ENCODE results near the gene TNNI3K.

Gene TNNI3K

DNA sequence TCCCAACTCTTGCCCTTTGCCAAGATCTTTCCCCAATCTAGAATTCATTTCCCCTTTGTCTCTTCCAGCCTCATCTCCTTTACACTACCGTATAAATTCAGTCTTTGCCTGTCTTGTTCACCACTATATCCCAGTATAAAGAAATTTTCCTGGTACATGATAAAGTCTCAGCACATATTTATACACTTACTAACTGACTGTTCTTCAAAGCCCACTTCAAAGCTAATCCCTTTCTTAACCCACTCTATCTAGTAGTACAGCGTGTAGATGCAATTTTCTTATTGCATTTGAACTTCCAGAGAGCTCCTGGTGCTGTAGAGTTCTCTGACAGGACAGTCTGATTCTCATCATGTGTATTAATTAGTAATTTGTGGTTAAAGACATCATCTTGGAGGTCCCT, 199.1 kb downstream of the TNNI3K start:
- DNase-seq (ENCODE audit: low read depth in 2 of 2), result no peak

DNA sequence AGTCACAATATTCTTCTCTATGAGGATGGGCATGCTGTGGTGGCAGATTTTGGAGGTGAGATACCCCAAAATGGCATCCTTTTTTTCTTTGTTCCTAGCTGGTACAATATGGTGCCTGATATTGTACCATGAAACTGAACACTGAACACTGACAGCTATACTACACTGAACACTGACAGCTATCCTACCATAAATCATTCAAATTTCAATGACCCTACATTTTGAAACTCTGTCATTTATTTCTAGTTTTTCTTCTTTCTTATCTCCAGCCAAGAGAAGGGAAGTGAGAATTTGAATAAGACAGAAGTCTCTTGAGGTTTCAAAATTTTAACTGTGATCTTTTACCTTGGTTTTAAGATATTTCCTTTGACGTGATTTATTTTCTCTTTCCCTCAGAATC, 200.9 kb downstream of the TNNI3K start:
- DNase-seq (ENCODE audit: low read depth in 2 of 2), result no peak

DNA sequence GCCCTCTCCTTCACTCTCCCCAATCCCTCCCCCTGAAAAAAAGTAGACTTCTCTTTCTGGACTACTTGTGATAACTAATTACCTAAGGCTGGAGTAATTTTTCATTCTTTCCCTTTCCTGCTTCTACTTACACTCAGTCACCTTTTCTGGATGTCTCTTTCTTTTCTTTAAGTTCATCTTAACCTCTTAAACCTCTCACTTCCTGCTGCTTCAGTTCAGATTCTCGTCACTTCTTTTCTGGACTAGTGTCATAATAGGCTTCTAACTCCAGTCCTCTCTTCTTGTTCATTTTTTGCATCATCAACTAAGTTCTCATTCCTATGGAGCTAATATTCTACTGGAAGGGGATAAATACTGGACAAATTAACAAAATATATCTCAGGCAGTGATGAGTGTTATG, 201.8 kb downstream of the TNNI3K start:
- DNase-seq (ENCODE audit: low read depth in 2 of 2), result no peak

DNA sequence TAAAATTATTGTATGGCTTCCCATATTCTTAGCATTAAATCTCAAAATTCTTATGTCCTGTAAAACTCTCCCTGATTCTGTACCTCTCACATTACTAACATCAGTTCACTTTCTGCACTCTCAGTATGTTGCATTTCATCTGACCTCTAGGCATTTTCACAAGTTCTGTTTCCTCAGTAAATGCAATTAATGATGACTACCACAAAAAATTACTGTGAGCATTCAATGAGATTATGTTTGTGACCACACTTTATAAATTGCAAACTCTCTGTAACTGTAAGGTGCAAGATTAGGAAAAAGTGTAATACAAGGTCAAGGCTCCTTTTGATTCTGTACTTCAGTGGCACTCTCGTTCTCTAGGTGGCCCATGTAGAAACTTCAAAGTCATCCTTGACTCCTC, 216.8 kb downstream of the TNNI3K start:
- DNase-seq (ENCODE audit: low read depth in 2 of 2), result no peak

DNA sequence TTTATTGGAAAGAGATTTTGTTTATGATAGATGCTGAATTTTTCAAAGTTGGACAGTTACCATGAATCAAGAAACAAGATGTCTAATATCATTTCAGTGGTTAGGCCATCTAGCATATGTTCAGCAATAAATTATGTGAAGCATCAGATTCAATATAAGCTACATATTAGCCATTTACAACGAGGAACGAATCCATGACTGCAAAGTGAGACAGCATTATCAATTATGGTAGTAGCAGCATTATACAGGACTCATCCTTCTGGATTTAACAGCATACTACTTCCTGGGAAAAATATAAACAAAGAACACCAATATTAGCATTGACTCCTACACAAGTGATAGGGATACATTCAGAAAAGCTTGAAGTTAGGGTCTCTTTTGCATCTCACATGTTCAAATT, 218.1 kb downstream of the TNNI3K start:
- no peak for DNase-seq (ENCODE audit: low read depth in 2 of 2)

DNA sequence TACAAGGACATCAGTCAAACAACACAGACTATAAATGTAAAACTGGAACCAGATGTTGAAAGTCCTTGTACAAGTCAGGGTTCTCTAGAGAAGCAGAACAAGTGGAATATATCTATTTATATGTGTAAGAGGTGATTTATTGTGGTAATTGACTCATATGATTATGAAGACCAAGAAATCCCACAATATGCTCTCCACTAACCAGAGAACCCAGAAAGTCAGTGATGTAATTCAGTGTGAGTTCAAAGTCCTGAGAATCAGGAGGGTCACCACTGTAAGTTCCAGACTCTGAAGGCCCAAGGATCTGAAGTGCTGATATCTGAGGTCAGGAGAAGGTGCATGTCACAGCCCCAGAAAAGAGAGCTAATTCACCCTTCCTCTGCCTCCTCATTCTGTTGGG, 220.2 kb downstream of the TNNI3K start:
- DNase-seq (ENCODE audit: low read depth in 2 of 2), result no peak

DNA sequence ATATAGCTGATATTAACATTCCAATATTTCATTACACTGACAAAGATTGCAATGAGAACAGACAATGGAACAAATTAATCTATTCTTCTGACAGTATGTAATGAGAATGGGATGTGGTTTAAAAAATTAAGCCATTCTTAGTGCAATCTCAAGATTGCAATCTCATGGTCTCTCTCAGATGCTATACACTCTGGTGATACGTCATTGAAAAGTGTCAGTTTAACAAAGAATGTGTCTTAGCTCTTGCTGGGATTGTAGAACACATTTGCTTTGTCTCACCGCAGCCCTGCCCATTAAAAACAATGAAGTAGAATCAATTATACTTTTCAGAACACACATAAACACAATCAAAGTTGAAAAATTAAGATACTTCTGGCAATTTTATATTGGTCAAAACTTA, 222.1 kb downstream of the TNNI3K start:
- no peak for DNase-seq (ENCODE audit: low read depth in 2 of 2)

DNA sequence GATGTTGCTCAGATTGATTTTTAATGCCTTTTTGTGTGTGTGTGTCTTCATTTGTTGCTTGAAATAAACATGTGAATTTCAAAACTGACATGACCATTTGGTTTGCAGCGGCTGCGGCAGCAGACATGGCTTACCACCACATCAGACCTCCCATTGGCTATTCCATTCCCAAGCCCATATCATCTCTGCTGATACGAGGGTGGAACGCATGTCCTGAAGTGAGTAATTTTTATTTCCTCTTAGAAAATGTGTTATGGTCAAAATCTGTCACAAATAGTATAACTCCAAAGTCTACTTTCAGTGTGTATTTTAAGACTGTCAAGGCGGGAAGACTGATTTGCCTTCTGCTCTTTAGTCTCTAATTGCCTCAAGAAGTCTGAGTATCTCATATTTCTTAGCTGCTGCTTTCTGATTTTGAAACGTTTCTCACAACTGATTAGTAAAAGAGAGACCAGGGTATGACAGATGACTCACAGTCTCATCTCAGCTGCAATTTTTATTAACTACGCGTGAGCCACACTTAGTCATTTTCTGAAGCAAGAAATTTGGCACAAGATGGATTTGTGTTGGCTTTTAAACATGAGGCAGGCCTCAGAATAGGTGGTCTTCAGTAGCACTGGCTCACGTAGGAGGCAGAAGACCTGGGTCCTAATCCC, 228.3 kb downstream of the TNNI3K start:
- no peak for DNase-seq (ENCODE audit: low read depth in 2 of 2)

DNA sequence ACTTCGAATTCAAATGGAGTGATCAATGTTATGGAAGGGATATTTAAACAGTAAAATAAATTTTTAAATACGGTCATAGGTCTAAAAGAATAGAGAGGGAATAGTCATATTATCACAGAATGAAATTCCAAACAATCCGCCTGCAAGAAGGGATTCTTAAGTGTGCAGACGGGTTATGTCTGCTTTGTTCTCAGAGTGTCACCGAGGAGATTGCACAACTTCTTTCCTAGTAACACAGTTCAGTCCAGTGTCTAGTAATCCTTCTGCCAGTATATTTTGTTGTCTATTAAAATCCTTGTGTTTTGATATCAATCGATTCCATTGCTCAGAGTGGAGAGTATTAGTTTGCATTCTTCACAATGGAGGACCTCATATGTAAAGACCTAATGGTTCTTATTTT, 228.8 kb downstream of the TNNI3K start:
- no peak for DNase-seq (ENCODE audit: low read depth in 2 of 2)

DNA sequence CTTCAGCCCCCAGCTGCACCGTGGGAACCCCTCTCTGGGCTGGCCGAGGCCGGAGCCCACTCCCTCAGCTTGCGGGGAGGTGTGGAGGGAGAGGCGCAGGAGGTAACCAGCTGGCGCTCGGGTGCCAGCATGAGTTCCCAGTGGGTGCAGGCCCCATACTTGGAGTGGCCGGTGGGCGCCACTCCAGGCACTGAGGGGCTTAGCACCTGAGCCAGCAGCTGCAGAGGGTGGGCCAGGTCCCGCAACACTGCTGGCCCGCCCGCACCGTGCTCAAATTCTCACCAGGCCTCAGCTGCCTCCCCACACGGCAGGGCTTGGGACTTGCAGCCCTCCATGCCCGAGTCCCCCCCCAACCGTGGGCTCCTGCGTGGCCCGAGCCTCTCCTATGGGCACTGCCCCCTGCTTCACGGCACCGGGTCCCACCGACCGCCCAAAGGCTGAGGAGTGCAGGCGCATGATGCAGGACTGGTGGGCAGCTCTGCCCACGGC, 230.1 kb downstream of the TNNI3K start:
- no peak for DNase-seq (ENCODE audit: low read depth in 2 of 2)

DNA sequence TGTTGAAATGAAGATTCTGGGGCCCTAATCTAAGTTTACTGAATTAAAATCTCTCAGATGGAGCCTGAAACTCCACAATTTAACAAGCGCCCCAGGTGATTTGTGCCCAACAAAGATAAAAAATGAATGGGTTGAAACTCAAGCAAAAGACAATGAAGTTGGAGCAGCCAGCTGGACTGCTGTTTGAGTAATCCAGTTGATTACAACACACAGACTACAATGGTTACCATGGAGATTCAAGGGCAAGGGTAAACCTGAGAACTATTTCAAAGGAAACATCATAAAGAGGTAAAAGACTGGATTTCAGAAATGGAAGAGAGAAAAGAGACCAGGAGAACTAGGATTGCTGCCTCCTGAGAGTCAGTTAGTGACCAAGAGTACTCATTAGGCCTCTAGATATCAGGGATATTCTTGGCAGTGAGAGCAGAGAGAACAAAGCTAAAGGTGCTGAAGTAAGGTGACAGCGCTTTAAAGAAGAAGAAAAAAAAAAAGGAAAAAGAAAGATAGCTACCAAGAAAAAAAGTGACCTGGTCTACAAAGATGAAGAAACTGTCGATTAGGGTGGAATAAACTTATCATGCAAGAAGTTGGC, 232.7 kb downstream of the TNNI3K start:
- DNase-seq (ENCODE audit: low read depth in 2 of 2), result no peak

DNA sequence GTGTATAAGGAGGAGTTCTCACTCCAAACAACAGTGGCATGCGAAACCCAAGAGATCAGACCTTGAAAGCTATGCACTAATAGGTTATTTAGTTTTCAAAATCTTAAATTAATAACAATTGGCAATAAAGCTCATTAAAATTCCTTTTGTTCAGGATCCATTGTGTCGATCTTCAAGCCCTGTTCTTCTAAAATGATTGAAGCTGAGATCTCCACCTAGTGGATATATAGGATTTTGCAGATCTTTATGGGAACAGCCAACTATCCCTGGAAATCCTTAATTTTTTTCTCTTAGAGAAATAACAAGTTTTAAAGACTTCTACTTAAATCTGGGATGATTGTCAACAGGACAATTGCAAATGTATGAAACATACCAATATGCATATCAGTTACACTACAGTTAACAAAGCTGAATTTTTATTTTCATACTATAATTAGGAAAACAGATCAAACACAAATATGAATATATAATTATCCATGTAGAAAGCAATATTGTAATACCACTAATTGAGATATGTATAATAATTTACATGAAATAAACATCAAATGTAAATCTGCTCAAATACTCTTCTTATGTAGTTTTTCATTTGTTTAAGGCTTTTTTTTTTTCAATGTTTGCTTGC, 233.9 kb downstream of the TNNI3K start:
- DNase-seq (ENCODE audit: low read depth in 2 of 2), result no peak

DNA sequence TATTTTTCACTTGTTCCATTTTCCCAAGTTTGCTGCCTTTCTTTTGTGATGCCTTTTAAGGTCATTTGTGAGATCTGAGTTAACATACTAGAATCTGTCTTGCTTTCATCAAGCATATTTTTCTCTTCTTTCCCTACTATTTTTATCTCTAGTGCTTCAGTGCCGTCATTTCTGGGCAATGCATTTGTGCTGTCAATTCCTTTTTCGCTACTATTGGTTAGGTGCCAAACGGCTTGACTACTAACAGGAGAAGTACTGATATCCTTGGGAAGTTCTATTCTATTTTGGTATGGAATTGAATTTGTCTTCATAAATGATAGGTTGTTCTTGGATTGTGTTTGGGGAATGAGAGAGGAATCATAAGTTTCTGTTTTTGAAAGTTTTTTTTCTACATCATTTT, 235.1 kb downstream of the TNNI3K start:
- DNase-seq (ENCODE audit: low read depth in 2 of 2), result no peak

DNA sequence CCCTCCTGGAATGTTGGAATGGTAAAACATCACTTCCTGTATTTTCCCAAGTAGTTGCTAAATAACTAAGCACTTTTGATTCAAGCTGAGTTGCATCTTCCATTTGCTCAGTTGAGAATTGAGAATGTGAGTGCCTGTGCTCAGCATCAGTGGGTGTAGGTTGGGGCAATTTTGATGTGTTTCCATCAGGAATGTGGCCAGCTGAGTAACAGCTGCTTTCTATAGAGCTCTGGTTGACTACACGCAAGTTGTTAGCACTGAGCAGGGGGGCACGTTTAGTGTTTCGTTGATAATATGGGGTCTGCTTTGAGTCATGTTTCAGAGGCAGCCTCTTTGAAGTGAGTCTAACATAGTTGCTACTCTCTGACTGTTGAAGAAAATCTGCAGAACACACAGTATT, 235.7 kb downstream of the TNNI3K start:
- DNase-seq (ENCODE audit: low read depth in 2 of 2), result no peak

DNA sequence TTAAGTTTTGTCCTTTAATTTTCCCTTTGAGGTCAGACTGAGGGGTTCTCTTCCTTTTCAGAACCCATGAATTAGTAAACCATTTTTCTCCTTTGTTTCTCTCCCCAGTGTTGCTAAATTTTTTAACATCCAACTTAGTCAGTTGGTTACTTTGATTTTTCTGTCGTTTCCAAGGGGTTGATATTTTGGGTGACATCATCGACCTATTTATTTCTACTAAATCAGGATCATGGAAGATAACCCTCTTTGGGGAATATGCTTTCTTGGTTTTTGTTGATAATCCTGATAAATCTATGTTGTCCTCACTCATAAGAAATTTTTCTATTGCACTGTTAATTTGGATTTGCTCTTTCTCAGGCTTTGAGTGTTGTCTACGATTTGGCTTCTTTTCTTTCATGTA, 236.3 kb downstream of the TNNI3K start:
- no peak for DNase-seq (ENCODE audit: low read depth in 2 of 2)

DNA sequence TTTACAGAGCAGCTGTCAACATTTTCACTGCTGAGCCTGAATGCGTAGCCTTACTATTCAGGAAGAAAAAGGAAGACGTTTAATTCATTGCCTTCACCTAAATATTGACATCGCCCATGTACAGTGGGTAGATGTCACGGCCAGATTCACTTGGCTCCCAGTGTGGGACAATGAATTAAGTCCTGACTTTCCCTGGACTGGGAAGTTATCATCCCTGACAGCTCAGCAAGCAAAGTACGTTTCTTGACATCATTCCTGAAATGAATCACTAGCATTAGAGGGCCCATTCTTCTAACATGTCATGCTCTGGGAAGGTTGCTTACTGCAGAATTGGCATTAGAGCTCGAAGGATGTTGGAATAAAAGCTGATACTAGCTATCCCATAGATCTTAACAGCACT, 239.4 kb downstream of the TNNI3K start:
- no peak for DNase-seq (ENCODE audit: low read depth in 2 of 2)

DNA sequence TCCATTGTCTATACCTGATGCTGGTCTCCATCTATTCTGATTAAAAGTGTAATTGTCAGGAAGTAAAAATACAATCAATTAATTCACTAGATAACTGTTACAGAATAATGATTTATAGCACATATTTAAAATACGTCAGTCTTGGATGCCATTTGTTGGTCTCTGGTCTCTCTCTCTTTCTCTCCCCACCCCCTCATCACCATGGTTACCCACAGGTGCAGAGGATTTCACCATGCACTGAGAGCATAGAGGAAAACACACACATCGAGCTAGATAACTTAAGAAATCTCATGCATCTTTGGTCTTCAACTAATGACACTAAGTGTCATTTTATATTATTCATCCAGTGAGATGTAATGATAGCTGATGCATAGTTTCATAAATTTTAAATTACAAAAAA, 243.8 kb downstream of the TNNI3K start:
- no peak for DNase-seq (ENCODE audit: low read depth in 2 of 2)

DNA sequence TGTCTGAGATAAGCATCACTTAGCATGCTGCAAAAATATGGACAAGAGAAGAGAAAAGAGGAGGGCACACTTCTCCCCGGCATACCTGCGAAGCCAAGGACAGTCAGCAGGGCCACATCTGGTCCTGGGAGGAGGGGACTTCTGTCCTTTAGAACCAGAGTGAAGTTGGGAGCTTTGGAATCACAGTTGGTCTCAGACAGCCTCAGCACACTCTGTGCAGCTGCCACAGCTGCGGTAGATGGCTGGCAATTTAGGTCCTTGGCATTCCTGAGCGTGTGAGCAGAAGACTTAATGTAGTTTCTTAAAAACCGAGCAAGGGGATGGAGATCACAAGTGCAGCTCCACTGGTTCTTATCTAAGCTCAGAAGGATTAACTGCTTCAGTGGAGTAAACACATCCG, 244.9 kb downstream of the TNNI3K start:
- no peak for DNase-seq (ENCODE audit: low read depth in 2 of 2)

DNA sequence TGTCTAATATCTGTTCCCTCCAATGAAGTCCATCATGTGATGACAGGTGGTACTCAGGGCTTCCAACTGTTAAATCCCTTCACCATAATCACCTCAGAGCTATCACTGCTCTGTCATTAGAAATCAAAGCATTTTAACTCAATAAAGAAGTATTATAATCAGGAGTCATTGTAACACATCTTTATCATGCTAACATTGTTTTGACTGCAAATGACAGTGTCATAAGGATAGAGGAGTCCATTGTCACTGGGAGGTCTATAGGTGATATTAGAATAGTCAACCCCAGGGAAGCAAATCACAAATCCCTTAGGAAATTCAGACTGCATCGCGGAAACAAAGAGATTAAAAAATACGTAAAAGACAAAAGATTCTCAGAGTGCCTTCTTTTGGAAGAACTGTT, 246.4 kb downstream of the TNNI3K start:
- DNase-seq (ENCODE audit: low read depth in 2 of 2), result no peak

DNA sequence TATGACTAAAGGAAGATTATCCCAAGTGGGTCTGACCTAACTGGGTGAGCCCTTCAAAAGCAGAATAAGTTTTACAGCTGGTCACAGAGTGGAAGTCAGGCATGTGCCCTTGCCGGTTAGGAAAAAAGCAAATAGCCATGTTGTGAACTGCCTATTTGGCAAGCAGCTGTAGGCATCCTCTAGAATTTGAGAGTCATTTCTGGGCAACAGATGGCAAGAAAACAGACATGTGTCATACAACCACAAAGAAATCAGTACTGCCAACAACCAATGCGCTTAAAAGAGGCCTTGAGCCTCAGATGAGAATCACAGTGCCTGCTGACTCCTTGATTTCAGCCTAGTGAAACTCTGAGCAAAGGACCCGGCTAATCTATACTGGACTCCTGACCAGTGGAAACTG, 250.4 kb downstream of the TNNI3K start:
- DNase-seq (ENCODE audit: low read depth in 2 of 2), result no peak

DNA sequence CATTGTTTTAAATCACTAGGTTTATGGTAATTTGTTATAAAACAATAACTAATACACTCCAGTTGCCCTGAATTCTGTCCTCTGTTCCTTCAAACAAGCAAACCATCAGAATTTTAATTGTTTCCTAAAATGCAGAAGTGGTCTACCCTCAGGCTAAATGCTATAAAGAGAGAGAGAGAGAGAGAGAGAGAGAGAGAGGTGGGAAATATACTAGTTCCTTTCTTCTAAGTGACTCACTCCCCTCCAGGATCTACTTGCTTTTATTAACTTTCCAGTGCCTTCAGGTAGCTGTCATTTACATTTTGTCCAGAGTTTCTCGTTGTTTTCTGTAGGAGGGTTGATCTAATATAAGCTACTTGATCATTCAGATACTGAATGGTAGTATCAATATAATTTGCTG, 250.8 kb downstream of the TNNI3K start:
- DNase-seq (ENCODE audit: low read depth in 2 of 2), result no peak

DNA sequence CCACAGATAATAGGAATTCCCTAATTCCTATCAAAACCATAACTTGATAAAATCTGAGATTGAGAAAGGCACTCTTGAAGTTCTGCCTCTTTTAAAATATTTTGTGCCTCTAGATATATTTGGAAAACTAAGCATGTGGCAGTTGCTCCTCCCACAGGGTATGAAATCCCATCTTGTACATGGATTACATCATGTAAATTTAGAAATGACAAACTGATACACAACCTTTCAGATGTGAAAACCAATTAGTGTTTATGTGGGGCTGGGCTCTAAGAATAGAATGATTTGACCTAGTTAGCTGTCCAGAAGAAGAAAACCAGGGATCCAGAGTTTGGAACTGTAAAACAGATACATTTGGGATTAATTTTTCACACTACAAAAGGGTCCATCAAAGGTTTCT, 261.5 kb downstream of the TNNI3K start:
- DNase-seq (ENCODE audit: low read depth in 2 of 2), result no peak

DNA sequence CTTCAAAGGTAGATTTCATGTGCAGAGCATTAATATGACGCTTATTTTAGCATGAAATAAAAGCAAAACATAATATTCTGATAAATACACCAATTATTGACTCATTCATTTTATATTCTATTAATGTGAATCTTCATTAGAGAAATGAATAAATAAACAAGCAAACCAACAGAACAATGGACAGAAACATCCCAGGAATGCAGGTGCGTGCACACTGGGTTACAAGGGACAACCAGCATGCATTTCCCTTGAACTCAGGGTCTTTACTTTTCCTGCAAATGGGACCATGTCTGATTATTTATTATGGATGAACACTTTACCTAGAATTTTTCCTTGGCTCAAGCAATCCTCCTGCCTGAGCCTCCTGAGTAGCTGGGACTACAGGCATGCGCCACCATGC, 263.7 kb downstream of the TNNI3K start:
- DNase-seq (ENCODE audit: low read depth in 2 of 2), result no peak

DNA sequence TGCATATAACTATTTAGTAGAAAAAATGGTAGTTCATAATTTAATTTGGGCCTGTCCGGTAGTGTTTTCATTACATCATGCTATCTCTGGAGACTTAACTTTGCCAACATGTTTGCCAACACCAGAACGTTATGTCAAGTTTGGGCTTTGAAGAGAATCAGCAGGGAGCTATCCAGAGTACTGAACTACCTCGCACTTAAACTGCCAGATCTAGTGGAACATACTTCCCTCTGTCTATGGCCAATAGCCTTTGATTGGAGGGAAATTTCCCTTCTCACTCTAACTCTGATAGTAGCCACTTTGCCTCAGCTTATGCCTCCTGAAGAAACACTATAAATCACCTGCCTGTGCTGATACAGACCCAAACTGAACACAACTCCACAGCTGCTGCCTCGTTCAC, 267.2 kb downstream of the TNNI3K start:
- DNase-seq (ENCODE audit: low read depth in 2 of 2), result no peak

Measured in stimulated activated CD8-positive, alpha-beta memory T cell treated with anti-CD3 and anti-CD28 coated beads, Interleukin-2, amount 100 ng/mL, for 1 hour (primary cell).